Measurements from ENCODE around the gene PLAU.

GRCh38 chr10:73941300-73941699, 30.4 kb downstream of the PLAU start:
- TF ChIP-seq EZH2 (IDR thresholded peaks at IDR 0.05; ENCODE audit: borderline replicate concordance, low read depth, low read length, poor library complexity, severe bottlenecking) (no peak), CTCF (conservative IDR thresholded peaks at IDR 0.05; ENCODE audit: low read depth, low read length) (no peak)

Measured in A673 (cell line).